SK-N-MC (cell line): ENCODE data around the gene ARHGAP22.

Experiments
- EZH2 ChIP-seq: fragments of 200-600 bp; sonication (generic); IDR thresholded peaks from one replicate; pipeline ENCODE4 v1.6.1; 2017; ENCODE audit warnings: antibody characterized with exemption
- POLR2AphosphoS5 ChIP-seq: IDR thresholded peaks from 2 replicates; pipeline ENCODE4 v1.6.1; 2012; ENCODE audit warnings: mild to moderate bottlenecking, low read depth, low read length, borderline replicate concordance

DNA sequence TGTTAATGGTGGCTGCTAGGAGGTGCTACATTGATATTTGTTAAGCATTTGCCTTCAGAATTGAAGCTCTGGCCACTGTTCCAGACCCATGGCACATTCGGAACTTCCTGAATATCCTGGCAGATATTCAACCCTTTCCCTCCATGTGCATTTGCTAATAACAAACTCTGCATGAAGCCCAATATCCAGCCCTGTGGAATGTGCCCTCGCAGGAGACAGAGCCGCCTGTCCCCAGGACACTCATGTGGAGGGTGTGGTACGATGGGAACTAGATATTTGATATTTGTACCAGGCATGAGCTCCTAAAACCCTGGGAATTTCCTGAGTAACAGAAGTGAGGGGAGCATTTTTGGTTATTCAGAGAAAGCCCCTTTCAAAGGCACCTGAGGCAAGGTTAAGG, 21.6 kb upstream of the ARHGAP22 start:
- TF ChIP-seq POLR2AphosphoS5: no peak
- no peak for TF ChIP-seq EZH2
